ENCODE measurements around the gene ZNF80. TPM values are rescaled to one million over a fixed set of nuclear protein-coding genes. Genes with fewer than 3 reads are reported as not detected.

The ZNF80 gene
- total and polyA plus RNA-seq, 2 donors from 2014 or later, result 0.28 TPM; not detected in 1

- no peak overlapping the region for H3K4me3 ChIP-seq (ENCODE audit: low read length in 3 of 3)
- peaks cover 0 to 4% (median 0%) of the 10 kb centered on the region in 3 donors for H3K9me3 ChIP-seq (ENCODE audit: control insufficient read depth in 2 of 3, insufficient read depth in 1 of 3, low read length in 3 of 3)
- no peaks in the 10 kb centered on the region for H3K4me1 ChIP-seq (ENCODE audit: control insufficient read depth in 2 of 3, insufficient read depth in 2 of 3, low read depth in 1 of 3, low read length in 3 of 3)
- DNase-seq (no peak), FAIRE-seq (no peak)
- intact Hi-C loops (cut with DNase I), result no loop called here
- no peak for TF ChIP-seq CTCF (IDR thresholded peaks at IDR 0.05; ENCODE audit: borderline replicate concordance, extremely low read depth, insufficient read depth)
- no peak overlapping the region for H3K27ac ChIP-seq (ENCODE audit: low read depth in 2 of 2, low read length in 2 of 2)
- H3K27me3 ChIP-seq (ENCODE audit: control insufficient read depth, insufficient read depth, low read length), result no peaks in the 10 kb centered on the region
- H3K36me3 ChIP-seq (ENCODE audit: control insufficient read depth in 2 of 3, insufficient read depth in 3 of 3, low read length in 3 of 3), result no peaks in the 10 kb centered on the region
- no peak overlapping the region for H3K9ac ChIP-seq (ENCODE audit: low read length in 3 of 3)
These were observed 37.6 kb upstream of the ZNF80 start for GRCh38 chr3:114274929-114275328.

- intact Hi-C loops (cut with DNase I), result no loop called here
- no peak for TF ChIP-seq CTCF (IDR thresholded peaks at IDR 0.05; ENCODE audit: borderline replicate concordance, extremely low read depth, insufficient read depth)
- H3K36me3 ChIP-seq (ENCODE audit: control insufficient read depth in 2 of 3, insufficient read depth in 3 of 3, low read length in 3 of 3), result no peaks in the 10 kb centered on the region
- peaks cover 0 to 4% (median 0%) of the 10 kb centered on the region in 3 donors for H3K9me3 ChIP-seq (ENCODE audit: control insufficient read depth in 2 of 3, insufficient read depth in 1 of 3, low read length in 3 of 3)
- no peaks in the 10 kb centered on the region for H3K27me3 ChIP-seq (ENCODE audit: control insufficient read depth, insufficient read depth, low read length)
- no peak for FAIRE-seq
- H3K9ac ChIP-seq (ENCODE audit: low read length in 3 of 3), result no peak overlapping the region
- no peak for DNase-seq
- no peak overlapping the region for H3K27ac ChIP-seq (ENCODE audit: low read depth in 2 of 2, low read length in 2 of 2)
- H3K4me3 ChIP-seq (ENCODE audit: low read length in 3 of 3), result no peak overlapping the region
- no peaks in the 10 kb centered on the region for H3K4me1 ChIP-seq (ENCODE audit: control insufficient read depth in 2 of 3, insufficient read depth in 2 of 3, low read depth in 1 of 3, low read length in 3 of 3)
These were observed 34.9 kb upstream of the ZNF80 start for GRCh38 chr3:114272271-114272670.

- DNase-seq (no peak), FAIRE-seq (no peak)
- Histone ChIP-seq H3K4me3 (ENCODE audit: low read length in 3 of 3) (no peak overlapping the region), H3K36me3 (ENCODE audit: control insufficient read depth in 2 of 3, insufficient read depth in 3 of 3, low read length in 3 of 3) (no peaks in the 10 kb centered on the region), H3K27ac (ENCODE audit: low read depth in 2 of 2, low read length in 2 of 2) (no peak overlapping the region), H3K9me3 (ENCODE audit: control insufficient read depth in 2 of 3, insufficient read depth in 1 of 3, low read length in 3 of 3) (peaks cover 0 to 4% (median 0%) of the 10 kb centered on the region in 3 donors), H3K27me3 (ENCODE audit: control insufficient read depth, insufficient read depth, low read length) (no peaks in the 10 kb centered on the region), H3K9ac (ENCODE audit: low read length in 3 of 3) (no peak overlapping the region), H3K4me1 (ENCODE audit: control insufficient read depth in 2 of 3, insufficient read depth in 2 of 3, low read depth in 1 of 3, low read length in 3 of 3) (no peaks in the 10 kb centered on the region)
- TF ChIP-seq CTCF (IDR thresholded peaks at IDR 0.05; ENCODE audit: borderline replicate concordance, extremely low read depth, insufficient read depth), result no peak
- intact Hi-C loops (cut with DNase I), result no loop called here
These were observed 32.6 kb upstream of the ZNF80 start for GRCh38 chr3:114270019-114270418.

- DNase-seq (no peak), FAIRE-seq (no peak)
- Histone ChIP-seq H3K27ac (ENCODE audit: low read depth in 2 of 2, low read length in 2 of 2) (no peak overlapping the region), H3K4me3 (ENCODE audit: low read length in 3 of 3) (no peak overlapping the region), H3K36me3 (ENCODE audit: control insufficient read depth in 2 of 3, insufficient read depth in 3 of 3, low read length in 3 of 3) (no peaks in the 10 kb centered on the region), H3K9me3 (ENCODE audit: control insufficient read depth in 2 of 3, insufficient read depth in 1 of 3, low read length in 3 of 3) (no peaks in the 10 kb centered on the region), H3K4me1 (ENCODE audit: control insufficient read depth in 2 of 3, insufficient read depth in 2 of 3, low read depth in 1 of 3, low read length in 3 of 3) (no peaks in the 10 kb centered on the region), H3K9ac (ENCODE audit: low read length in 3 of 3) (no peak overlapping the region), H3K27me3 (ENCODE audit: control insufficient read depth, insufficient read depth, low read length) (no peaks in the 10 kb centered on the region)
- intact Hi-C loops (cut with DNase I), result no loop called here
- no peak for TF ChIP-seq CTCF (IDR thresholded peaks at IDR 0.05; ENCODE audit: borderline replicate concordance, extremely low read depth, insufficient read depth)
These were observed 22.8 kb upstream of the ZNF80 start for GRCh38 chr3:114260152-114260551.

All from kidney (tissue), 14 donors.